Osteocyte (in vitro differentiated cells): ENCODE data around the gene PAMR1. TPM values are rescaled to one million over a fixed set of nuclear protein-coding genes. Genes with fewer than 3 reads are reported as not detected.

ENCODE experiments used
- DNase-seq: peaks from one replicate; pipeline ENCODE4 v3.0.0; 2021; ENCODE audit warnings: mixed read lengths; ENCODE audit not compliant: unreplicated experiment; ENCODE audit errors: extremely low spot score
- H3K27ac Mint-ChIP-seq: one replicate; pipeline ENCODE4 v1.8.0; 2021; ENCODE audit warnings: mild to moderate bottlenecking, mixed read lengths; ENCODE audit not compliant: unreplicated experiment
- H3K27me3 Mint-ChIP-seq: one replicate; pipeline ENCODE4 v1.8.0; 2021; ENCODE audit warnings: mixed read lengths; ENCODE audit not compliant: unreplicated experiment
- H3K36me3 Mint-ChIP-seq: one replicate; pipeline ENCODE4 v1.8.0; 2021; ENCODE audit warnings: mixed read lengths; ENCODE audit not compliant: unreplicated experiment
- H3K4me1 Mint-ChIP-seq: one replicate; pipeline ENCODE4 v1.8.0; 2021; ENCODE audit warnings: mixed read lengths; ENCODE audit not compliant: unreplicated experiment
- H3K4me3 Mint-ChIP-seq: one replicate; pipeline ENCODE4 v1.8.0; 2021; ENCODE audit warnings: mild to moderate bottlenecking, moderate library complexity, mixed read lengths; ENCODE audit not compliant: unreplicated experiment
- H3K9me3 Mint-ChIP-seq: one replicate; pipeline ENCODE4 v1.8.0; 2021; ENCODE audit warnings: mixed read lengths; ENCODE audit not compliant: unreplicated experiment
- long read RNA-seq: library from polyadenylated mRNA; unstranded; transcript quantifications from one replicate; pipeline ENCODE4 v2.0.0, GENCODE V29; 2021
- total RNA-seq: library from RNA; stranded (reverse); gene quantifications from 2 replicates; pipeline ENCODE4 v1.2.1, GENCODE V29; 2021
- TF ChIP-seq, protein P1 (sequence below): fragments of 200-600 bp; sonication (generic); IDR thresholded peaks from 2 replicates; pipeline ENCODE4 v1.5.0; 2021; ENCODE audit warnings: antibody characterized with exemption, mild to moderate bottlenecking, moderate library complexity

PAMR1 gene, protein sequence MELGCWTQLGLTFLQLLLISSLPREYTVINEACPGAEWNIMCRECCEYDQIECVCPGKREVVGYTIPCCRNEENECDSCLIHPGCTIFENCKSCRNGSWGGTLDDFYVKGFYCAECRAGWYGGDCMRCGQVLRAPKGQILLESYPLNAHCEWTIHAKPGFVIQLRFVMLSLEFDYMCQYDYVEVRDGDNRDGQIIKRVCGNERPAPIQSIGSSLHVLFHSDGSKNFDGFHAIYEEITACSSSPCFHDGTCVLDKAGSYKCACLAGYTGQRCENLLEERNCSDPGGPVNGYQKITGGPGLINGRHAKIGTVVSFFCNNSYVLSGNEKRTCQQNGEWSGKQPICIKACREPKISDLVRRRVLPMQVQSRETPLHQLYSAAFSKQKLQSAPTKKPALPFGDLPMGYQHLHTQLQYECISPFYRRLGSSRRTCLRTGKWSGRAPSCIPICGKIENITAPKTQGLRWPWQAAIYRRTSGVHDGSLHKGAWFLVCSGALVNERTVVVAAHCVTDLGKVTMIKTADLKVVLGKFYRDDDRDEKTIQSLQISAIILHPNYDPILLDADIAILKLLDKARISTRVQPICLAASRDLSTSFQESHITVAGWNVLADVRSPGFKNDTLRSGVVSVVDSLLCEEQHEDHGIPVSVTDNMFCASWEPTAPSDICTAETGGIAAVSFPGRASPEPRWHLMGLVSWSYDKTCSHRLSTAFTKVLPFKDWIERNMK
- total RNA-seq = 3.8 and 4.4 TPM in 2 replicates
- long read RNA-seq, transcript PAMR1-207 (11 exons, 3,142 nt) = major isoform, 17 of 25 reads
- long read RNA-seq, transcript PAMR1-209 (12 exons, 2,785 nt) = minor isoform, 7 of 25 reads
- long read RNA-seq, partial matches to known transcripts = 0 of 25 reads
- long read RNA-seq, other reads (novel, unspliced or antisense) = 0 of 25 reads

DNA sequence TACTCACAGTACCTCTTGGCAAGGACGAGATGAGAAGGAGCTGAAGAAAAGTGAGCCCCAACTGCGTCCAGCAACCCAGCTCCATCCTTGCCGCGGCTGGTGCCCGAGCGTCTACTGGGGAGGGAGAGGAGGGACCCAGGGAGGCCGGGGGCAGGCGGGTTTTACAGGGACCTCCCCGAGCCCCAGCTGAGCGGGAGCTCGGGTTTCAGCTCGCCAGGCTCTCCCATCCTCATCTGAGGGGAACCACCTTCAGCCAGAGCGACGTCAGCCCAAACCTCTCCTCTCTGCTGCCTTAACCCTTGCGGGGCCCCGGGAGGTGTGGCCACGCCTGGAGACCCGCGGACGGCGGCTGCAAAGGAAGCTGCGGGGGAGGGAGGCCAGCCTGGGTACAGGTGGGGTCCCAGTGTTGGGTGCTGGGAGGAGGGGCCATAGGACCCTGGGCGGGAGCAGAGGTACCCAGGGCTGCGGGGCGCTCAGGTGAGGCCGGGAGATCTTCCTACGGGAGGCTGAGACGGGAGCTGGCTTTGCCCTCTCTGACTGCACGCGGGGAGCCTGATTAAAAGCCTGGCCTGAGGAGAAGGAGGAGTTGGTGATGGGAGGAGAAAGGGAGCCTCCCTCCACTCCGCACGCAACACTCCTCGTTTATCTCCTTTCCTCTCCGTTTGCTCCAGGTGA, at the start of gene PAMR1:
TSS of gene PAMR1 (minus strand) at position 116 of the 675 bp plus-strand sequence. CDS start at position 85, 31 bp downstream.
- Mint-ChIP-seq H3K9me3 (no peaks in the 10 kb centered on the region), H3K27me3 (no peaks in the 10 kb centered on the region), H3K4me1 (peaks cover 52% of the 10 kb centered on the region), H3K27ac (peak within 1 kb of the TSS; percentile 20), H3K36me3 (no peaks in the 10 kb centered on the region), H3K4me3 (peak within 1 kb of the TSS; percentile 50)
- TF ChIP-seq, protein P1, sequence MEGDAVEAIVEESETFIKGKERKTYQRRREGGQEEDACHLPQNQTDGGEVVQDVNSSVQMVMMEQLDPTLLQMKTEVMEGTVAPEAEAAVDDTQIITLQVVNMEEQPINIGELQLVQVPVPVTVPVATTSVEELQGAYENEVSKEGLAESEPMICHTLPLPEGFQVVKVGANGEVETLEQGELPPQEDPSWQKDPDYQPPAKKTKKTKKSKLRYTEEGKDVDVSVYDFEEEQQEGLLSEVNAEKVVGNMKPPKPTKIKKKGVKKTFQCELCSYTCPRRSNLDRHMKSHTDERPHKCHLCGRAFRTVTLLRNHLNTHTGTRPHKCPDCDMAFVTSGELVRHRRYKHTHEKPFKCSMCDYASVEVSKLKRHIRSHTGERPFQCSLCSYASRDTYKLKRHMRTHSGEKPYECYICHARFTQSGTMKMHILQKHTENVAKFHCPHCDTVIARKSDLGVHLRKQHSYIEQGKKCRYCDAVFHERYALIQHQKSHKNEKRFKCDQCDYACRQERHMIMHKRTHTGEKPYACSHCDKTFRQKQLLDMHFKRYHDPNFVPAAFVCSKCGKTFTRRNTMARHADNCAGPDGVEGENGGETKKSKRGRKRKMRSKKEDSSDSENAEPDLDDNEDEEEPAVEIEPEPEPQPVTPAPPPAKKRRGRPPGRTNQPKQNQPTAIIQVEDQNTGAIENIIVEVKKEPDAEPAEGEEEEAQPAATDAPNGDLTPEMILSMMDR = no peak
- peak; percentile 4 for DNase-seq

DNA sequence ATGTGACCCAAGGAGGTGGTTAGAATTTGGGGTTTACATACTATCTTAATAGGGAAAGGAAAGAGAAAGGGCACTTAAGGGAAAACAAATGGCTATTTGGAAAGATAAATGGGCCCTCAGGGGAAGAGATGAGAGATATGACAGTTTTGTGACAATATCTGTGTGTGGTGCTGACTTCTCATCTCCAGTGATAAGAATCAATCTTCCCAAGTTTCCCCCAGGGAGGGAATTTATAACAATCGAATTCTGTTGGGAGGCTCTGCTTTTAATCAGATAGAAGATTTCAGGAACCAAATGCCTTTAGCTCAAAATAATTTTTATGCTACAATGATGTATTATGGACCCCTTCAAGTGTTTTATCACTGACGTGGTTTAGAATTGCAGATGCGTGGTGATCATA, 46.3 kb upstream of the PAMR1 start:
- DNase-seq = no peak
- no peak overlapping the region for H3K27ac Mint-ChIP-seq
- H3K9me3 Mint-ChIP-seq = peaks cover 9% of the 10 kb centered on the region
- H3K4me3 Mint-ChIP-seq = no peak overlapping the region
- H3K27me3 Mint-ChIP-seq = peaks cover 2% of the 10 kb centered on the region
- H3K4me1 Mint-ChIP-seq = peaks cover 3% of the 10 kb centered on the region
- peaks cover 5% of the 10 kb centered on the region for H3K36me3 Mint-ChIP-seq
- TF ChIP-seq, protein P1 = no peak

DNA sequence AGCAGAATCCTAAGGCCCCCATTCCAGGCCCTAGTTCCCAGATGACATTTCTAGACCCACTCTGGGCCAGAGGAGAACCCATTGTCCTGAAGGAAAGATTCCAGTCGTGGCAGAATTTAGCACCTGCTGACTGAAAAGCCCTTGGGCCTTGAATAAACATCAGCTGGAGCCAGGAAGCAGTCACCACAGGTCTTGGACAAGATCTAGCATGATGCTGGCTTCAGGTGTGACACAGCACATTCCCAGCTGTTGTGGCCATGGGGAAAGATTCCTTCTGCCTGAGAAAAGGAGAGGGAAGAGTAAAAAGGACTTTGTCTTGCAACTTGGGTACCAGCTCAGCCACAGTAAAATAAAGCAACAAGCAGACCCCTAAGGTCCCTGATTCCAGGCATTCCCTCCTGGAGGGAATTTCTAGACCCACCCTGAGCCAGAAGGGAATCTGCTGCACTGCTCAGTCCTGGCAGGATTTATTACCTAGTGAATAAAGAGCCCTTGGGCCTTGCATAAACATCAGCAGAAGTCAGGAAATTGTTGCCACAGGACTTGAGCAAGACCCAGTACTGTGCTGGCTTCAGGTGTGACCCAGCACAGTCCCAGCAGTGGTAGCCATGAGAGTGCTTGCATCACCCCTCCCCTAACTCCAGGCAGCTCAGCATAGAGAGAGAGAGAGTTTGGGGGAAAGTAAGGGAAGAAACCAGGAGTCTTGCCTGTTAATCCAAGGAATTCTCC, 42.5 kb upstream of the PAMR1 start:
- TF ChIP-seq, protein P1 = no peak
- peaks cover 9% of the 10 kb centered on the region for H3K9me3 Mint-ChIP-seq
- DNase-seq = no peak
- H3K36me3 Mint-ChIP-seq = peaks cover 5% of the 10 kb centered on the region
- H3K27me3 Mint-ChIP-seq = peaks cover 2% of the 10 kb centered on the region
- H3K4me1 Mint-ChIP-seq = peaks cover 23% of the 10 kb centered on the region
- H3K4me3 Mint-ChIP-seq = no peak overlapping the region
- H3K27ac Mint-ChIP-seq = no peak overlapping the region

DNA sequence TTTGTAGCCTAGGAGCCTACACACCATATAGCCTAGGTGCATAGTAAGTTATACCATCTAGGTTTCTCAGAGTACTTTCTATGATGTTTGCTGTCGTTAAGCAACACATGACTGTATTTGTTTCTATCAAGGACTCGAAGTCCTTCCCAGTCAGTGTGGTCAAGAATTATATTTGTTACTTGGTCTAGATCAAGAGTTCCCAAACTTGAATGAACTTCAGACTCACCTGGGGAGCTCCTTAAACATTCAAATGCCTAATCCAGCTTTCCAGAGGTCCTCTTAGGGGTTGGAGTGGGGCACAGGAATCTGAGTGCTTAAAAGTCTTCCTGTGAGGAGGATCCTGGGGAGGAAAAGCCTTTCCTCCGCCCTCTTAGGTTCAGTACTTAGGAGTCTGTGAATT, 41.5 kb upstream of the PAMR1 start:
- no peak for DNase-seq
- Mint-ChIP-seq H3K4me3 (no peak overlapping the region), H3K9me3 (peaks cover 9% of the 10 kb centered on the region), H3K4me1 (peaks cover 24% of the 10 kb centered on the region), H3K27ac (no peak overlapping the region), H3K36me3 (peaks cover 5% of the 10 kb centered on the region), H3K27me3 (peaks cover 2% of the 10 kb centered on the region)
- TF ChIP-seq, protein P1 = no peak
